Activated T-helper 2 cell treated with anti-CD3 and anti-CD28 coated beads, Interferon-gamma antibody, Interleukin-2, Interleukin-4, amounts not matched to agents 10 μg/mL and 5 μg/mL and 100 μg/mL, durations not matched to agents 14 hours and 24 hours and 36 hours (primary cell): ENCODE data around the gene ERG. TPM values are rescaled to one million over a fixed set of nuclear protein-coding genes. Genes with fewer than 3 reads are reported as not detected.

Source experiments
- DNase-seq: peaks from one replicate; pipeline ENCODE4 v3.0.0; 2021; ENCODE audit warnings: low spot score
- H3K27ac Mint-ChIP-seq: one replicate; pipeline ENCODE4 v1.8.0; 2021; ENCODE audit warnings: mixed read lengths
- H3K27me3 Mint-ChIP-seq: one replicate; pipeline ENCODE4 v1.8.0; 2021; ENCODE audit warnings: low read depth, mixed read lengths
- H3K36me3 Mint-ChIP-seq: one replicate; pipeline ENCODE4 v1.8.0; 2021; ENCODE audit warnings: low read depth, mixed read lengths
- H3K4me1 Mint-ChIP-seq: one replicate; pipeline ENCODE4 v1.8.0; 2021; ENCODE audit warnings: low read depth, mixed read lengths
- H3K4me3 Mint-ChIP-seq: one replicate; pipeline ENCODE4 v1.8.0; 2021; ENCODE audit warnings: low read depth, mild to moderate bottlenecking, moderate library complexity, mixed read lengths
- H3K9me3 Mint-ChIP-seq: one replicate; pipeline ENCODE4 v1.8.0; 2021; ENCODE audit warnings: mixed read lengths
- intact Hi-C: fragments of 100-400 bp; cut with micrococcal nuclease; formaldehyde crosslinking; loops from one replicate; pipeline ENCODE4 v1.15.1; 2023
- total RNA-seq: library from RNA; stranded (reverse); gene quantifications from 2 replicates; pipeline ENCODE4 v1.2.3, GENCODE V29; 2022

ERG gene
- total RNA-seq, 1 donor from 2014 or later = 0.46 TPM

DNA sequence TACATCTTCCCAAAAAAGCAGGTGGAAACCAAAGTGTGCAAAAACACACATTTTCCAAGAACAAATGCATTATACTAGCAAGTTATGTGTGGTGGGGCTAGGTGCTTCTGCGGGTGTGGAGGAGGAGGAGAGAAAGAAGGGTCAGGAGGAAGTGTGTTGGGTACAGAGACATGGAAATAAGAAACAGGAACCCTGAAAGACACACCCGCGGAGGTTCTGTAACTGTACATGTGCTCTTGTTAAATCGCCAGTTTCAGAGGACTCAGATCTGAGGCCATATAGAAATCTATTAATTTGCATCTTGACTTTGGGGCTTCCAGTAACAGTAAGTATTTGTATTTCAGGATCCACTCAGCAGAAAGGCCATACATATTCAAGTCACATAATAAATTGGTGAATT, 30.9 kb downstream of the ERG start:
- H3K9me3 Mint-ChIP-seq = peaks cover 12% of the 10 kb centered on the region
- no peak for DNase-seq
- H3K27me3 Mint-ChIP-seq = peaks cover 27% of the 10 kb centered on the region
- no peaks in the 10 kb centered on the region for H3K4me1 Mint-ChIP-seq
- peaks cover 6% of the 10 kb centered on the region for H3K36me3 Mint-ChIP-seq
- H3K27ac Mint-ChIP-seq = no peak overlapping the region
- intact Hi-C loops = no loop called here
- H3K4me3 Mint-ChIP-seq = no peak overlapping the region

DNA sequence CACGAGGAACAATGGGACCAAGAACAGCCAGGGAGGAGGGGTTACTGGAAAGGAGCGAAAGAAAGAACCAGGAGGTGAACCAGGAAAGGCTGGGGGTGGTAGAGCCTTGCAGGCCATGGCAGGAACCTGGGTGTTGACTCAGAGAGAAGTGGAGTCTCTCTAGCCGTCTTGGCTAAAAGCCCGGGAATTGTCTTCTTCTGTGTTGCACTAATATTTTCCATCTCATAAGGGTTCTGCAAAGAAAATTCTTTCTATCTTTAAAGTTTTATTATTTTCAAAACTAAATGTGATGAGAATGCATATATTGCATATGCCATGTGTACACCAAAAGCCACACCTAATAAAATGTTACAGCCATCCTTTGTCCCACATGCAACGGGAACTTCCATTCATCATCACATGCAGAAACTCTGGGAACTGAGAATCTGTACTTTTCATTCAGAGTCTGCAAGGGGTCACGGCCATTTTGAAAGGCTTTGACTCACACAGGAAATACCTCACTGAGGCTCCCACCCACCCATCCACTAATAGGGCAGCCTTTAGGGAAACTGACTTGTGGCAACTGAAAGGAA, 38.0 kb downstream of the ERG start:
- no peak for DNase-seq
- H3K27me3 Mint-ChIP-seq = peaks cover 11% of the 10 kb centered on the region
- H3K9me3 Mint-ChIP-seq = no peaks in the 10 kb centered on the region
- intact Hi-C loops = no loop called here
- H3K4me3 Mint-ChIP-seq = no peak overlapping the region
- H3K4me1 Mint-ChIP-seq = peaks cover 2% of the 10 kb centered on the region
- no peaks in the 10 kb centered on the region for H3K36me3 Mint-ChIP-seq
- no peak overlapping the region for H3K27ac Mint-ChIP-seq

DNA sequence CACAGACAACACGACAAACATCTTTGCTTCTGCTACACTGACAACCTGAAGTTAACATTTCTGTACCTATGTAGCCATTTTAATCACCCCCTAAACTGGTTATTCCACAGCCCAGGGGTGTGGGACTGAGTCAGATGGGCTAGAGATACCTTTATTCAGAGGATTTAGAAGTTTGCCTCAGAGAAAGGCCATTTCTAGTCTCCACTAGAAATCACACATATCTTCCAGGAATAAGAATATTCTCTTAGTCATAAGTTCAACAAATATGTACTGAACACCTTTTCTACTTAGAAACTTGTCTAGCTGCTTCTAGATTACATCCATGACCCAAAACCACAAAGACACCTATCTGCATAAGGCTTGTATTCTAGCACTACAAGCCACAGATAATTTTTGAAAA, 38.8 kb downstream of the ERG start:
- Mint-ChIP-seq H3K4me1 (peaks cover 2% of the 10 kb centered on the region), H3K9me3 (no peaks in the 10 kb centered on the region), H3K27ac (no peak overlapping the region), H3K27me3 (peaks cover 9% of the 10 kb centered on the region), H3K36me3 (no peaks in the 10 kb centered on the region), H3K4me3 (no peak overlapping the region)
- intact Hi-C loops = no loop called here
- DNase-seq = no peak

DNA sequence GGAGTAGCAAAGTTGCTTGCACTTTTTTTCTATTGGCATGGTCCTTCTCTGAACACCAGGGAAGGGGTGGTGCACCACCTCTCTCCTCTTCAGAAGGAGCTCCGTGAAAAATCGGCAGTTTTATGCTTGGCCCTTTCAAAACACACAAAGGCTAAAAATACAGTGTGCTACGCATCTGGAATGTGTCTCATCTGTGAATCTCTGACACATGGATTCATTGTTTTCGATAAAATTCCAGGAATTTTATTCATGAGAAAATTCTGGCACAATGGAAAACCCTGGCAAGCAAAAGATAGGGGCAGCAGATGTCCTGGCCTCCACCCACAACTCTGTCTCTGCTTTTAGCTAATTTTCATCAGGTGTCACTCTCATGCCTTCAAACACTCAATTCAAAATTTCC, 42.9 kb downstream of the ERG start:
- intact Hi-C loops = no loop called here
- no peak for DNase-seq
- Mint-ChIP-seq H3K36me3 (no peaks in the 10 kb centered on the region), H3K27ac (no peak overlapping the region), H3K4me3 (no peak overlapping the region), H3K9me3 (no peaks in the 10 kb centered on the region), H3K27me3 (peaks cover 15% of the 10 kb centered on the region), H3K4me1 (peaks cover 2% of the 10 kb centered on the region)

DNA sequence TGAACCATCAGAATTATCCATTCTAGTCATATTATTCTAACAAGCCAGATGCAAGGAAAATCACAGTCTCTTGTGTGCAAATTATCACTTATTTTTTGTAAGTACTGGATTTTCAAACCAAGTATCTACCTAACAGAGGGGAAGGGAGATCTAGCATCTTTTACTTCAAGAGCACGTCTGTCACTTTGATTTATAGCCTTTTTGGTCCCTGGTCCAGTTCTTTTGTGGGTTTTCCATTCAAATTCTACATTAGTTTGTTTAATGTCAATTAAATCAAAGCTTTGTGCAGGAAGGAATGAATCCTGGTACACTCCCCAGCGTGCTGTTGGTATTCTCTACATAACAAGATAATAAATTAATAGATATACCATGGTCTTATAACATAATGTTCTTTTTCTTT, 43.6 kb downstream of the ERG start:
- H3K9me3 Mint-ChIP-seq = no peaks in the 10 kb centered on the region
- intact Hi-C loops = no loop called here
- no peak for DNase-seq
- no peak overlapping the region for H3K4me3 Mint-ChIP-seq
- no peaks in the 10 kb centered on the region for H3K4me1 Mint-ChIP-seq
- H3K27me3 Mint-ChIP-seq = peaks cover 12% of the 10 kb centered on the region
- no peak overlapping the region for H3K27ac Mint-ChIP-seq
- no peaks in the 10 kb centered on the region for H3K36me3 Mint-ChIP-seq

DNA sequence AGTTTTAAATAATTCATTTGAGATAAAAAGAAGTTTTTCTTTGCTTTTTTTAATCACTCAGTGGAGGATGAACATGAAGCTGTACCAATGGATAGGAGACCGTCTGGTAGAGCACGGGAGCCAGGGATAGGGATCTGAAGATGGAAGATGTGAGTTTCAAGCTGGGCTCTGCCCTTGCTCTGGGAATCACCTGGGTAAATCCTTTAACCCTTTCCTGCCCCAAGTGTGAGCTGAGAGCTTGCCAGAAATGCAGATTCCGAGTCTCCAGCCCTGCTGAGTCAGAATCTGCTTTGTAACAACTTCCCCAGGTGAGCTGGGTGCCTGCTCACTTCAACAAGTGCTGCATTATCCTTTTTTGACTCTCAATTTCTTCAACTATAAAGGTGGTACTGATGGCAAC, 44.1 kb downstream of the ERG start:
- Mint-ChIP-seq H3K9me3 (no peaks in the 10 kb centered on the region), H3K4me1 (no peaks in the 10 kb centered on the region), H3K36me3 (no peaks in the 10 kb centered on the region), H3K27me3 (peaks cover 11% of the 10 kb centered on the region), H3K4me3 (no peak overlapping the region), H3K27ac (no peak overlapping the region)
- no peak for DNase-seq
- intact Hi-C loops = no loop called here

DNA sequence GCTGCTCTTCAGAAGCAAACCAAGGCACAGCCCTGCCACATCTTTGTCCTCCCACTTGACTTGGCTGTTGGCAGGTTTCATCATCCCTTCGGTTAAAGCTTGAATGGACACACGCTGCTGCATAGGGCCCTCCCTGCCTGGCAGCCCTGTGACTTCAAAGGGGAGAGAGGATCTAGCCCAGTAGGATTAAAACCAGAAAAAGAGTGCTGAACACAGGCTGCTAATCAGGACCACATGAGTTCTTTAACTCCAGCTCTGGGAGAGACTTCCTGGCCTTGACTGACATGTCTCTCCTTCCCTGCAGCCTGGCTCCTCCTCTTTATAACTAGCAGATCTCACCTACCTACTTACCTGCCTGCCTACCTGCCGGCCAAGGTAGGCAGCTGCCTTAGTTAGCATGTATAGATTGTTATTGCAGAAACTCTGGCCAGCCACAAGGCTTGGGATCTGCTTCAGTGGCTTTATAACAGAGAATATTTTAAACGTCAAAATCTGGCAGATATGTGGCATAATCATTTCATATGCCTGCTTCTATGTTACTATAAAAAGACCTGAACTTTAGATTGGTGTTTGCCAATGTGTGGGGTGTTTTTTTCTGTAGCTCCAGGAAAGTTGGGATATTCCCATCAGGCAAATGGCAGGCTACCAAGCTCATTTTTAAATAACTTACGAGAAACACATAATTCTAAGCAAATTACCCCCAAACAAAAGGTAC, 49.4 kb downstream of the ERG start:
- Mint-ChIP-seq H3K27me3 (peaks cover 18% of the 10 kb centered on the region), H3K9me3 (no peaks in the 10 kb centered on the region), H3K36me3 (no peaks in the 10 kb centered on the region), H3K4me3 (no peak overlapping the region), H3K4me1 (no peaks in the 10 kb centered on the region), H3K27ac (no peak overlapping the region)
- intact Hi-C loops = no loop called here
- no peak for DNase-seq

DNA sequence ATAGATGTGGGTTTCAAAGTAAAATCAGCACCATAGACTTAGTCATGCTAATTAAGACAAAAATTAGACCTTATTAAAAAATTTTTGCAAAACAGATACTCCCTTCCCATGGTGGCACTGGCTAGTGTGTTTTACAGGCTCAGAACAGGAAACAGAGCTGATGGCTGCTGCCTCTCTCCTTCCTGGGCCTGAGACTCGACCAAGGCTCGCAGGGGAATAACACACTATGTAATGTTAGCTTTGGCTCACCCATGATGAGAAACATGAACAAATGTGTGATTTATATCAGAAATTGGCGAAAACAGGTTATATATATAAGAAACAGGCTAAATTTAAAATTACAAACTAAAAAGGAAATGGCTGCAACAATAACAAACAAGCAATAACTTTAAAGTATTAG, 50.7 kb downstream of the ERG start:
- intact Hi-C loops = no loop called here
- Mint-ChIP-seq H3K4me3 (no peak overlapping the region), H3K4me1 (no peaks in the 10 kb centered on the region), H3K9me3 (no peaks in the 10 kb centered on the region), H3K36me3 (no peaks in the 10 kb centered on the region), H3K27me3 (peaks cover 15% of the 10 kb centered on the region), H3K27ac (no peak overlapping the region)
- DNase-seq = no peak

DNA sequence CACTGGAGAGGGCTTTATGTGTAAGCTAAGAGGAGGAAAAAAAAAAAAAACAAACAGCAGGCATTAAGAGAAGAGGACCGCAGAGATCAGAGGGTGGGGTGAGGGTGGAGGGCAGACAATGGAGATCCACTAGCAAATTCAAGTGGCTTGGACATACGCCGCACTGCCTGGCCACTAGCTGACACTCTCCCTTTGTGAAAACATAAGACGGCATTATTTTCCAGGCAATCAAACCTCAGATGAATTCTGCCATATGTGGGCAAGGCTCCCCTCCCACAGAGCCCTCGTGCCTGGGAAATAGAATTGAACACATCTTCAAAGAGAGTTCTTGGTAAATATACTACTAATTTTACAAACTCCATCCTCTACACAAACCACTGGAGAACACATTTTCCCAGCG, 53.6 kb downstream of the ERG start:
- Mint-ChIP-seq H3K4me1 (no peaks in the 10 kb centered on the region), H3K27ac (no peak overlapping the region), H3K27me3 (peaks cover 11% of the 10 kb centered on the region), H3K4me3 (no peak overlapping the region), H3K36me3 (no peaks in the 10 kb centered on the region), H3K9me3 (no peaks in the 10 kb centered on the region)
- no peak for DNase-seq
- intact Hi-C loops = no loop called here

DNA sequence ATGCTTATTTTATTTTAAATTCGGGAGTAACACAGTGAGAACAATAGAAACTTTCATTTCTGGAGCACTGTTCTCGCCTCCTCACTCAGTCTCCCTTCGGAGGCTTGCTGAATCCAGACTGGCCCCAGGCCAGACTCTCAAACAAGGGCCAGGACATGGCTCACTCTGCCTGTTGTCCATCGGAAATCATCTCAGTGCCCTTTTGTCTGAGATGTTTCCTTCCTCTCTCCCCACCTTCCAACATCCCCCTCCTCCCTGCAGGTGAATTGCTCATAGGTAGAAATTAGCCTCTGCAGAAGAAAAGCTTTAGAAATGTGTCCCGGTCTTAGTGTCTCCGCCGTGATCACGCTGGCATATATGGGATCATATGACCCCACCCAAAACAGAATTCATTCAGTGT, 55.2 kb downstream of the ERG start:
- H3K4me1 Mint-ChIP-seq = no peaks in the 10 kb centered on the region
- intact Hi-C loops = no loop called here
- H3K27me3 Mint-ChIP-seq = peaks cover 11% of the 10 kb centered on the region
- DNase-seq = no peak
- H3K9me3 Mint-ChIP-seq = no peaks in the 10 kb centered on the region
- H3K4me3 Mint-ChIP-seq = no peak overlapping the region
- no peak overlapping the region for H3K27ac Mint-ChIP-seq
- H3K36me3 Mint-ChIP-seq = no peaks in the 10 kb centered on the region

DNA sequence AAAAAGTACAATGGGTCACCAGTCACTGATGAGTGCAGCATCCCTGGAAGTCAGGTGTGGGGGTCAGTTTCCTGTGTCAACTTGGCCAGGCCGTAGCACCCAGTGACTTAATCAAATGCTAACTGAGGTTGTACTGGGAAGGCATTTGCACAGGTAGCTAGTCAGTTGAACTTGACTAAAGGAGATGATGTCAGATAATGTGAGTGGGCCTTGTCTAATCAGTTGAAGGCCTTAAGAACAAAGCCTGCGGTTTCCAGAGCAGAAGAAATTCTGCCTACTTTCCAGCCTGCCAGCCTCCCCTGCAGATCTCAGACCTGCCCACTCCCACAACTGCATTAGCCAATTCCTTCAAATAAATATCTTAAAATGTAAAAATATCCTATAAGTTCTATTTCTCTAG, 57.1 kb downstream of the ERG start:
- H3K27ac Mint-ChIP-seq = no peak overlapping the region
- no peaks in the 10 kb centered on the region for H3K9me3 Mint-ChIP-seq
- intact Hi-C loops = no loop called here
- no peaks in the 10 kb centered on the region for H3K36me3 Mint-ChIP-seq
- DNase-seq = no peak
- no peak overlapping the region for H3K4me3 Mint-ChIP-seq
- H3K27me3 Mint-ChIP-seq = peaks cover 4% of the 10 kb centered on the region
- H3K4me1 Mint-ChIP-seq = no peaks in the 10 kb centered on the region

DNA sequence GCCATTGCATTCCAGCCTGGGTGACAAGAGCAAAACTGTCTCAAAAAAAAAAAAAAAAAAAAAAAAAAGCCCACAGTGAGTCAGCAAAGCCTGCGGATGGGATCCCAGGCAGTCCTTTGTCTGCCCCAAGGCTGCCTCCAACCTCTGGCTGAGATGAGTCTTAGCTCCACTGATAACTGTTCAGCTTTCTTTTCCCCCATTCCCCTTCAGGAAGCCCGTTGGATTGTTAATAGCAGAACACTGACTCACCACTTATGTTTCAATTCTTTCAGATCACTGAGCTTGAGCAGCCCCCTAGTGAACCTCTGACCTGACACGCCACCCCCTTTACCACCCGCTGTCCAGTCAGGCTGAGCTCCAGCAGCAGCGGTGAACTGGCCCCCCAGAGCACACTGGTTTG, 57.5 kb downstream of the ERG start:
- Mint-ChIP-seq H3K36me3 (no peaks in the 10 kb centered on the region), H3K4me3 (no peak overlapping the region), H3K27ac (no peak overlapping the region), H3K9me3 (no peaks in the 10 kb centered on the region), H3K4me1 (no peaks in the 10 kb centered on the region), H3K27me3 (peaks cover 2% of the 10 kb centered on the region)
- intact Hi-C loops = no loop called here
- DNase-seq = no peak

DNA sequence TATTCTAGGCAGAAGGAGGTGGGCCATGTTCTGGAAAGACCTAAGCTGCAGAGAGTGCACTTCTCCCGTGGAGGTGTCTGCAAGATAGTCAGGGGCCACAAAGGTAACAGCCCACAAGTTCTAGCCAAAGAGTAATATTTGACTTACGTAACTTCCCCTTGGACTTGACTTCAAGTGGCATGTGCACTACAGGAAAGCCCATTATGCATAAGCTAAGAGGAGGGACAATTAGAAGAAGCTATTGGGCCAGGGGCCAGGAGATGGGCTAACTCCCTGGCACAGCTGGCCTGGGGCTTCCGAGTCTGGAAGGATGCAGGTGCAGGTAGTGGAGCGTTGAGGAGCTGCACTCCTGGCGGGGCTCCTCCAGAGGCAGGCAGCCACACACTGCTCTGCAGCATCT, 58.3 kb downstream of the ERG start:
- Mint-ChIP-seq H3K27me3 (peaks cover 2% of the 10 kb centered on the region), H3K4me1 (no peaks in the 10 kb centered on the region), H3K9me3 (no peaks in the 10 kb centered on the region), H3K36me3 (no peaks in the 10 kb centered on the region), H3K4me3 (no peak overlapping the region), H3K27ac (no peak overlapping the region)
- no peak for DNase-seq
- intact Hi-C loops = no loop called here

DNA sequence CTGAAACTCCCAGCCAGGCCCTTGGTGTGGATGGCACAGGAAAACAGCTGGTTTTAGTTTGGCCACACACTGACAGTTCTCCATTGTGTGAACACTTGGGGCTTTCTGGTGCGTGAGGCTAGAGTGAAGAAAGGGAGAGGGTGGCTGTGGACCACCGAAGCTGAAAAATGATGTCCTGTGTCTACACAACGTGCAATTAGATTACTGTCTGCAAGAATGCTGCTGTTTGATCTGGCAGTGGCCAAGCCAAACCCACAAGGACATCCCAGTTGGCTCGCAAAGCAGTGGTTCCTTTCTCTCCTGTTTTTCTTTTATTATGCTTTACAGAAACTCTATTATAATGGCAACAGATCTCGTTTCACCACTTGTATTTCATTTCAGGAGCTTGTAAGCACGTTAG, 58.9 kb downstream of the ERG start:
- Mint-ChIP-seq H3K36me3 (no peaks in the 10 kb centered on the region), H3K4me3 (no peak overlapping the region)
- DNase-seq = no peak

More for the DNA sequence above, 58.9 kb downstream of the ERG start:
- H3K27me3 Mint-ChIP-seq = peaks cover 1% of the 10 kb centered on the region
- intact Hi-C loops = no loop called here
- H3K9me3 Mint-ChIP-seq = no peaks in the 10 kb centered on the region
- H3K27ac Mint-ChIP-seq = no peak overlapping the region
- no peaks in the 10 kb centered on the region for H3K4me1 Mint-ChIP-seq
